M059J (cell line): Measurements from ENCODE around the gene UBA52. TPM values are rescaled to one million over a fixed set of nuclear protein-coding genes. Genes with fewer than 3 reads are reported as not detected.
A peak's percentile ranks its signal among the peaks of the same experiment; 100 is the strongest.
"Not testable (repeated sequence)": the region's sequence is repeated elsewhere in the genome, so short reads cannot be mapped to it uniquely, and the experiment has no call there.

Experiments
- DNase-seq: peaks from one replicate; pipeline ENCODE4 v3.0.0-alpha.2; 2012; ENCODE audit warnings: low read depth
- total RNA-seq: library from RNA; depleted of rRNA; stranded (reverse); fragments of >200 nt; shearing (Covaris generic); gene quantifications from 2 replicates; pipeline ENCODE4 v1.2.3, GENCODE V29; 2014

The UBA52 gene
- total RNA-seq, 1 experiment from 2014 or later: 910 TPM

- peak; percentile 99 for DNase-seq
Observed at GRCh38 chr19:18557411-18558201, 14.1 kb upstream of the UBA52 start, which contains the start of gene KXD1. Gene KXD1, plus strand, starts transcription at chr19:18557870. Its CDS starts 4,187 bp downstream, at chr19:18562057.

DNA sequence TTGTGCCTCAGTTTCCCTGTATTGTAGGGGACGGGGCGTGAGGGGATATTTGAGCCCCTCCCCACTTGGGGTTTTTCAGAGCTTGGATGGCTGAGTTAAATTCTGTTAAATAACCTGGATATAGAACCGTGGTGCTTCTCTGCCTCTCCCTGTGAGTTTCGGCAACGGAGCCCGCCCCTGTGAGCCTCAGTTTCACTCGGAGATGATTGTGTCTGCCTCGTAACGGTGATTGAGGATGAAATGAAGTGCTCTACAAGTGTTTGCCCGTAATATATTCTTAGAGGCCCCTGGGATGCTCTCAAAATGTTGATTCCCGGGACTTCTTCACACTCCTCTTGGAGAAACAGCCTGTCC lies 13.5 kb upstream of the UBA52 start:
- no peak for DNase-seq

- no peak for DNase-seq
Observed at GRCh38 chr19:18558604-18559003, 13.1 kb upstream of the UBA52 start.

- no peak for DNase-seq
Observed at GRCh38 chr19:18559685-18560084, 12.0 kb upstream of the UBA52 start.

DNA sequence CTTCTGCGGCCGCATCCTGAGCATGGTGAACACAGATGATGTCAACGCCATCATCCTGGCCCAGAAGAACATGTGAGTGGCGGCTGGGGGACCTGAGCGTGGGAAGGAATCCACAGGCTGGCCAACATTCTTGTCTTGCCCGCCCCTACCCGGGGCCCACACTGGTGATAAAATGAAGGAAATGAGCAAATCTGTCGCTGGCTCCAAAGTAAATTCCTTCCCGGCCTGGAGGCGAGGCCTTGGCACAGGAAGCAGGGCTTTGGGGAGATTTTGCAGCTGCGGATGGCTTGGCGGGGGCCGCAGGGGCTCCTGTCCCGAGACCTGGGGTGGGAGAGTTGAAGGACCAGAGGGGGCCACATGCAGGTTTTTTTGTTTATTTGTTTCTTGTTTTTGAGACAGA lies 9.6 kb upstream of the UBA52 start:
- DNase-seq: no peak

DNA sequence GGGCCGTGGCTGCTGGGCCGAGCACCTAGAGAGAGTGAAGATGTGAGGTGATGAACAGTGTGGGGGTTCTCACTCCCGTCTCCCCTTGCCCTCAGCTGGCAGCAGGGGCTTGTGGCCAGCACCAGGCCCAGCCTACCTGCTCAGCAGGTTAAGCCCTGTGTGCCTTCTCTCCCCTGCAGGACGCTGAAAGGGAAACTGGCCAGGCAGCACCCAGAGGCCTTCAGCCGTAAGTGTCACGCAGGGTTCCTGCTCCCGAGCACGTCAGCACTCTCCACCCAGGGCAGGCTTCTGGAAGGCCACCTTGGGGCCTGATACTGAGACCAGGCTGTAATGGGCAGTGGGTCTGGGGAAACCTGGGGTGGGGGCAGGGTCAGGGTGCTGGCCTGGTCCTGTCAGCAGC lies 4.7 kb upstream of the UBA52 start:
- DNase-seq: no peak

DNA sequence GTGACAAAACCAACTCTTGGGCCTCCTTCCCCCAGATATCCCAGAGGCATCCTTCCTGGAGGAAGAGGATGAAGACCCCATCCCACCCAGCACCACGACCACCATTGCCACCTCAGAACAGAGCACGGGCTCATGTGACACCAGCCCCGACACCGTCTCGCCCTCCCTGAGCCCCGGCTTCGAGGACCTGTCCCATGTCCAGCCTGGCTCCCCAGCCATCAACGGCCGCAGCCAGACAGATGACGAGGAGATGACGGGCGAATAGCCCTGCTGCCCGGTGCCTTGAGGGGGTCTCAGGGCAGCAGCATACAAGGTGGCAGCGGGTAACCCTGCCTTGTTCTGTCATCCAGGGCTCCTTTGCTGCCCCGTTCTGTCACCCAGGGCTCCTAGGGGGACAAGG lies 3.3 kb upstream of the UBA52 start:
- no peak for DNase-seq

DNA sequence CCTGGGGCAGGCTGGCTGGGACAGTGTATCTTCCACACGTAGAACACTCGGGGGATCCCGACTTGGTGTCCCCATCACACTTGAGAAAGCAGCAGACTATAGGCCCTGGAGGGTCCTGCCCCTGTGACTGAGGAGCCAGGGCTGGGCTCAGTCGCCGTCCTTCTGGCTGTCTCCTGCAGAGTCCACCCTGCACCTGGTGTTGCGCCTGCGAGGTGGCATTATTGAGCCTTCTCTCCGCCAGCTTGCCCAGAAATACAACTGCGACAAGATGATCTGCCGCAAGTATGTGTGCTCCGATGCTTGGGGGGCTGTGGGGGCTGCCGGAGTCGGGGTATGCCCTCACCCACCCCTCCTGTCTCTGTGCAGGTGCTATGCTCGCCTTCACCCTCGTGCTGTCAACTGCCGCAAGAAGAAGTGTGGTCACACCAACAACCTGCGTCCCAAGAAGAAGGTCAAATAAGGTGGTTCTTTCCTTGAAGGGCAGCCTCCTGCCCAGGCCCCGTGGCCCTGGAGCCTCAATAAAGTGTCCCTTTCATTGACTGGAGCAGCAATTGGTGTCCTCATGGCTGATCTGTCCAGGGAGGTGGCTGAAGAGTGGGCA lies 3.1 kb downstream of the UBA52 start:
- DNase-seq: no peak

DNA sequence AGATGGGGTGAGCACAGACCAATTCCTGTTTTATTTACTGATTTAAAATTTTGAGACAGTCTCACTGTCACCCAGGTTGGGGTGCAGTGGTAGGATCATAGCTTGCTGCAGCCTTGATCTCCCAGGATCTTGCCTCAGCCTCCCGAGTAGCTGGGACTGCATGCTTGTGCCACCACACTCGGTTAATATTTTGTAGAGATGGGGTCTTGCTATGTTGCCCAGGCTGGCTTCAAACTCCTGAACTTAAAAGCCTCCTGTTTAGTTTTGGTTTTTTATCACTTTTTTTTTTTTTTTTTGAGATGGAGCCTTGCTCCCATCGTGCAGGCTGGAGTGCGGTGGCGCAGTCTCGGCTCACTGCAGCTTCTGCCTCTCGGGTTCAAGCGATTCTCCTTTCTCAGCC lies 4.7 kb downstream of the UBA52 start:
- no peak for DNase-seq

GRCh38 chr19:18577365-18577914 lies 5.8 kb downstream of the UBA52 start:
- DNase-seq: no peak

DNA sequence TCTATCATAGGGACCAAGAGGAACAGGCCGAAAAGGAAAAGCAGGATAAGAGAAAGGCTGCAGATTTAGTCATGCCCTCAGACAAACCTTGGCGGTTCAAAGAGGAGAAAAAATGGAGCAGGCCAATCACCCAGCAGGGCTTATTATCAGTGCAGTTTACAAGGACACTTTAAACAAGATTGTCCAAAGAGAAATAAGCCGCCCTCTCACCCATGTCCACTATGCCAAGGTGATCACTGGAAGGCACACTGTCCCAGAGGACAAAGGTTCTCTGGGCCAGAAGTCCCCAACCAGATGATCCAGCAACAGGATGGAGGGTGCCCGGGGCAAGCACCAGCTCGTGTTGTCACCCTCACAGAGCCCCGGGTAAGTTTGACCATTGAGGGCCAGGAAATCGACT lies 8.7 kb downstream of the UBA52 start:
- DNase-seq: no peak

DNA sequence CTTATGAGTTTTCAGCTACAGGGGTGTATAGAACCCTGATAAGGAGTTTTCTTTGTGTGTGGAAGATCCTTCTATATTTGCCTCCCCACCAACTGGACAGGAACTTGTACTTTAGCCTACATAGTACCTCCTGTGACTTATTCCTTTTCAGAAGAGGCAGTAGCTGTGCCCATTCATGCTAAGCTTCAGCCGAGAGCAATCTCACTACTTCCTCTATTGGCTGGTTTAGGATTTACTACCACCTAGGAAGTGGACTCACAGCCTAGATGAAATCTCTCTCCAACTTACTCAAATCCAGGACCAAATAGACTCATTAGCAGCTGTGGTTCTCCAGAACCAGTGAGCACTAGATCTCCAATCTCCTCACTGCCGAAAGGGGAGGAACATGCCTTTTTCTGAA lies 14.6 kb downstream of the UBA52 start:
- no peak for DNase-seq

DNA sequence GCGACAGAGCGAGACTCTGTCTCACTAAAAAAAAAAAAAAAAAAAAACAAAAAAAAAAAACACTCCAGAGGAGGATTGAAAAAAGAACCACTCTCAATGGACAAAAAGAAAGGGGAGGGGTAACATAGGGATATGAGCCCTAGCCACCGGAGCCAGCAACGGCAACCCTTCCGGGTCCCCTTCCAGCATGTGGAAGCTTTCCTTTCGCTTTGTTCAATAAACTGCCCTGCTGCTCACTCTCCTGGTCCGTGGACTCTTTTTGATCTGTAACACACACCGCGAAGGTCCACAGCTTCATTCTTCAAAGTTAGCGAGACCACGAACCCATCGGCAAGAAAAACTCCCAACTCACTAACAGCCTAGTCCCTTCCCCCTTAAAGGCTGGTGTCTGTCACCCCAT lies 15.9 kb downstream of the UBA52 start:
- no peak for DNase-seq

GRCh38 chr19:18587962-18588610 lies 16.4 kb downstream of the UBA52 start:
- no peak for DNase-seq

DNA sequence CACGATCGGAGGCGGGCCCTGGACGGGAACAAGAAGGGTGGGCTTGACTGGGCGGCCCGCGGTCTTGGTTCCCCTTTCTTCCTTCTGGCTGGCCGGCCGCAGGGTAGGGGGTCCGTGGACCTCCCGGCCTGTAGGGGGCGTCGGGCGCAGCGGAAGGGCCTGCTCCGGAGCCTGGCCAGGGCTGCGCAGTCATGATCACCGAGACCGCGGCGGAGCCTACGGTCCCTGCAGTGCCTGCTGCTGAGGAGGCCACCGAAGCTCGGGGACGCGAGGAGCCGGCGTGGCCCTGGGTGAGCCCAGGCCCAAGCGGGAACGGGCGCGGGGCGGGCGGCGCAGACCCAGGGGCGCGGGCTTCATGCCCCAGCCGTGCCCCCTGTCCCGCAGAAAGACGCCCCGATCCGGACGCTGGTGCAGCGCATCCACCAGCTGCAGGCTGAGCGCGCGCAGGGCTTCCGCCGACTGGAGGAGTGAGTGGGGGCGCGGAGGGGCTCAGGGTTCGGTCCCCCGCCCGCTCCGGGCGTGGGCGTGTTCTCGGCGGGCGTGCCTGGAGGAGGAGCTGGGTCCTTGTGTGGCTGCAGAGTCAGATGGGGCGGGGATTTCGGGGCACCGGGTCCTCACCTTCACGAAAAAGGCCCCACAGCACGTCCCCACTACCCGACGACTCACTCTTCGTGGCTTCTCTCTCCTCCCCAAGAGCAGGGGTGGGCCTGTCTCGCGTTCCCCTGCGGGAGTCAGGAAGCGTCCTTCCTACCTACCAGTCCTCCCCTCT lies 17.1 kb downstream of the UBA52 start, which contains the start of gene REX1BD:
TSS of gene REX1BD (plus strand) at position 188 of the 769 bp plus-strand sequence. CDS start at position 192, 4 bp downstream.
- DNase-seq: peak; percentile 67

DNA sequence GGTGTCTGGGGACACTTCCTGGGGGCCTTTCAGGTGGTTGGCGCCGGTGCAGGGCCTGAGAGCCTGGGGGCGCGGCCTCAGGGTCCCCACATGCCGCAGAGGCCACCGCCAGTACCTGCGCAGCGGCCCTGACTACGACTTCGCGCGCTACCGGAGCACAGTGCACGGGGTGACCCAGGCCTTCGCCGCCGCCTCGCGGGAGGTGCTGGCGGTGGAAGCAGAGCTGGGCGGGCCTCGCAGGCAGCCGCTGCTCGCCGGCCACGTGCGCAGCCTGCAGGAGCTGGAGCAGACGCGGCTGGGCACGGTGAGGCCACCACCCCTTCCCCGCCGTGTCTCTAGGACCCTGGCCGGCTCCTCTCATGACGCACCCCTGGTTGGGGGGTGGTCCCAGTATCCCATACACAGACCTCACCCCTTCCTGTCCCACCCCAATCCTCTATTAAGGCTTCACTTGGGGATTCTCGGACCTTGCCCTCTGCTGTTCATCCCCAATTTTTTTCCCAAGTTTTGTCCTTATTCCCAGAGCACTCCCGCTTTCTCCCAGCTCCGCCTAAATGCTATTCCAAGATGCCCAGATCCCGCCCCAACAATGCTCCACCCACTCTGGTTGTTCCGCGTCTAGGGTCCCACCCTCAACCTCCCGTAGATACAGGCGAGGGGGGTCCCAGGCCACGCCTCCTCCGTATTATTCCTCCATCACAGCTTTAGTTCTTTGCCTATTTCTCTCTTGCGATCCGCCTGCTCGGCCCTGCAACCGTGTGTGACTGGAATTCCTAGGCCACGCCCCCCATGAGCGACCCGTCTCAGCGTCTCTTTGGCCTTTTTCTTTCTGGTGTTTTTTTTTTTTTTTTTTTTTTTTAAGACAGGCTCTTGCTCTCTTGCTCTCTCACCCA lies 18.0 kb downstream of the UBA52 start:
- DNase-seq: peak; percentile 65

DNA sequence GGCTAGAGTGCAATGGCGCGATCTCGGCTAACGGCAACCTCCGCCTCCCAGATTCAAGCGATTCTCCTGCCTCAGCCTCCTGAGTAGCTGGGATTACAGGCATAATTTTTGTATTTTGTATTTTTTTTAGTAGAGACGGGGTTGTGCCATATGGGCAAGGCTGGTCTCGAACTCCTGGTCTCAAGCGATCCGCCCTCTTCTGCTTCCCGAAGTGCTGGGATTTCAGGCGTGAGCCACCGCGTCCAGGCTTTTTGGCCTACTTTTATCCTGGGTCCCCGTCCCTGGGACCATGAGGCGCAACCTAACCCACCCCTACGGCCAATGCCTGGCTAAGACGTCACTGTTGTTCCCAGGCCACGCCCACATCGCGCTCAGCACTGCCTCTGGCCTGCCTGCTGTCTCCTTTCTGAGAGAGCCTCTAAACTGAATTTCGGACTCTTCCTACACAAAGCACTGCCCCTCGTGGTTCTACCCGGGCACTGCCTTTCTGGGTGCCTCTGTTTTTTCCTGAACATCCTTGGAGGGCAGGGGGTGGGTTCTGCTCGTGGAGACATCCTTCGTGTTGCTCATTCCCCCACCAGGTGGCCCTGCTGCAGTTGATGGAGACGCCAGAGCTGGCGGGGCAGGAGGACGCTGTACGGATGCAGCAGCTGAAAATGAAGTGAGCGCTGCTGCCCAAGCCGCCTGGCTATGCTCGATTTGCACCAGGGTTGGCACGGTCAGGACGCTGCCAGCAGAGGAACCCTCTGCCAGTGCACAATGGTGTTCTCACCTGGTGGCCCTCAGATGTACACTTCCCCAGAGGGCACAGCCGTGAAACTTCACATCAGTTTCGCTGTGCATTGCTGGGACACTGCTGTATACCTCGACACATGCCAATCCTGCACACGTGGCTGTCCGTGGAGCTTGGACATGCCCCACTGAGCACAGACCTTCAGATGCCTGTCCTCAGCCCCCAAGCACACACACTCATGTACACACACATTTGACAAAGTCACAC lies 18.9 kb downstream of the UBA52 start:
- DNase-seq: no peak

GRCh38 chr19:18591735-18592385 lies 20.2 kb downstream of the UBA52 start:
- no peak for DNase-seq

DNA sequence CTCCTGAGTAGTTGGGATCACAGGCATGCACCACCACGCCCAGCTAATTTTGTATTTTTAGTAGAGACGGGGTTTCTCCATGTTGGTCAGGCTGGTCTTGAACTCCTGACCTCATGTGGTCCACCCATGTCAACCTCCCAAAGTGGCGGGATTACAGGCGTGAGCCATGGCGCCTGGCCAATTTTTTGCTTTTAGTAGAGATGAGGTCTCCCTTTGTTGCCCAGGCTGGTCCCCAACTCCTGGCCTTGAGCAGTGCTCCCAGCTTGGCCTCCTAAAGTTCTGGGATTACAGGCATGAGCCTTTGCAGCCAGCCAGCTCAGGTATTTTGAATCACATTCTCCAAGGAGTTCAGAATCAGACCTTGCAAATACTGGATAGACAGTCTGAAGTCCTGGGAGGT lies 21.1 kb downstream of the UBA52 start:
- DNase-seq: not testable (repeated sequence)
